ENCODE results near the gene KRTAP10-11.
"Not testable (repeated sequence)": the region's sequence is repeated elsewhere in the genome, so short reads cannot be mapped to it uniquely, and the experiment has no call there.

Gene KRTAP10-11

GRCh38 chr21:44646366-44647221 lies at the start of gene KRTAP10-11:
TSS of gene KRTAP10-11 (plus strand) at chr21:44646414. CDS start at chr21:44646459, 45 bp downstream.
- DNase-seq = peak in 2 of 3 experiments; percentile 39 to 55

GRCh38 chr21:44598061-44598460 lies 48.2 kb upstream of the KRTAP10-11 start:
- no peak for DNase-seq

GRCh38 chr21:44599264-44600029 lies 46.8 kb upstream of the KRTAP10-11 start:
- DNase-seq = no peak

- DNase-seq = not testable (repeated sequence)
Observed at GRCh38 chr21:44600118-44600978, 45.9 kb upstream of the KRTAP10-11 start, which contains the start of gene KRTAP10-7. TSS of gene KRTAP10-7 (plus strand) at chr21:44600597. CDS start at chr21:44600622, 25 bp downstream.

GRCh38 chr21:44601091-44601490 lies 45.1 kb upstream of the KRTAP10-11 start:
- not testable (repeated sequence) for DNase-seq

GRCh38 chr21:44601596-44602462 lies 44.4 kb upstream of the KRTAP10-11 start:
- no peak for DNase-seq

GRCh38 chr21:44602463-44602850 lies 43.8 kb upstream of the KRTAP10-11 start:
- DNase-seq = no peak

- DNase-seq = no peak
Observed at GRCh38 chr21:44603109-44603875, 42.9 kb upstream of the KRTAP10-11 start.

- DNase-seq = no peak
Observed at GRCh38 chr21:44603911-44604310, 42.3 kb upstream of the KRTAP10-11 start.

GRCh38 chr21:44606495-44606894 lies 39.7 kb upstream of the KRTAP10-11 start:
- no peak for DNase-seq

- no peak for DNase-seq
Observed at GRCh38 chr21:44609193-44609592, 37.0 kb upstream of the KRTAP10-11 start.

GRCh38 chr21:44610157-44610843 lies 35.9 kb upstream of the KRTAP10-11 start:
- not testable (repeated sequence) for DNase-seq

- no peak for DNase-seq
Observed at GRCh38 chr21:44611551-44611950, 34.7 kb upstream of the KRTAP10-11 start.

GRCh38 chr21:44612029-44612486 lies 34.2 kb upstream of the KRTAP10-11 start, which contains the start of gene KRTAP10-8:
TSS of gene KRTAP10-8 (plus strand) at chr21:44612079. CDS start at chr21:44612101, 22 bp downstream.
- no peak for DNase-seq

- DNase-seq = no peak
Observed at GRCh38 chr21:44612669-44613229, 33.5 kb upstream of the KRTAP10-11 start.

GRCh38 chr21:44613386-44614155 lies 32.6 kb upstream of the KRTAP10-11 start:
- no peak for DNase-seq

GRCh38 chr21:44614161-44614631 lies 32.0 kb upstream of the KRTAP10-11 start:
- DNase-seq = no peak

- no peak for DNase-seq
Observed at GRCh38 chr21:44614961-44615391, 31.2 kb upstream of the KRTAP10-11 start.

- DNase-seq = no peak
Observed at GRCh38 chr21:44615466-44615865, 30.7 kb upstream of the KRTAP10-11 start.
